ENCODE results near the gene KISS1. TPM values are rescaled to one million over a fixed set of nuclear protein-coding genes. Genes with fewer than 3 reads are reported as not detected.

The KISS1 gene
- polyA plus RNA-seq, 1 donor from 2014 or later: not detected

- no peak overlapping the region for H3K27ac ChIP-seq (ENCODE audit: low read length)
- H3K27me3 ChIP-seq (ENCODE audit: insufficient read depth, low read depth, low read length): peaks cover 5% of the 10 kb centered on the region
- H2AFZ ChIP-seq (ENCODE audit: low read depth, low read length): no peak overlapping the region
- H3K9me2 ChIP-seq (ENCODE audit: insufficient read depth, low read length): no peaks in the 10 kb centered on the region
- no peaks in the 10 kb centered on the region for H3K79me2 ChIP-seq (replicated peaks; ENCODE audit: insufficient read depth, low read length)
- no peak overlapping the region for H3K4me2 ChIP-seq (ENCODE audit: low read length)
- no peaks in the 10 kb centered on the region for H3F3A ChIP-seq (ENCODE audit: insufficient read depth, low read length, poor library complexity, severe bottlenecking)
- no peaks in the 10 kb centered on the region for H3K36me3 ChIP-seq (ENCODE audit: insufficient read depth, low read length)
- H4K20me1 ChIP-seq (ENCODE audit: insufficient read depth): no peaks in the 10 kb centered on the region
- TF ChIP-seq SMC3 (conservative IDR thresholded peaks at IDR 0.05; ENCODE audit: poor library complexity) (no peak), RAD21 (conservative IDR thresholded peaks at IDR 0.05) (no peak), REST (IDR thresholded peaks at IDR 0.05; ENCODE audit: borderline replicate concordance) (no peak), CTCF (IDR thresholded peaks at IDR 0.05; ENCODE audit: poor library complexity, severe bottlenecking) (peak; percentile 12)
- H3K9me3 ChIP-seq (ENCODE audit: low read length): no peaks in the 10 kb centered on the region
- H3K9ac ChIP-seq (ENCODE audit: low read length): no peak overlapping the region
- H3K4me3 ChIP-seq (ENCODE audit: low read length): no peak overlapping the region
Observed at GRCh38 chr1:204206121-204206520, 9.8 kb upstream of the KISS1 start.

GRCh38 chr1:204205486-204205885, 9.2 kb upstream of the KISS1 start:
- Histone ChIP-seq H3K27ac (ENCODE audit: low read length) (no peak overlapping the region), H3K9me2 (ENCODE audit: insufficient read depth, low read length) (no peaks in the 10 kb centered on the region), H3K9me3 (ENCODE audit: low read length) (no peaks in the 10 kb centered on the region), H3K9ac (ENCODE audit: low read length) (no peak overlapping the region), H3K4me2 (ENCODE audit: low read length) (no peak overlapping the region), H3K4me3 (ENCODE audit: low read length) (no peak overlapping the region), H3F3A (ENCODE audit: insufficient read depth, low read length, poor library complexity, severe bottlenecking) (no peaks in the 10 kb centered on the region), H2AFZ (ENCODE audit: low read depth, low read length) (no peak overlapping the region), H3K79me2 (replicated peaks; ENCODE audit: insufficient read depth, low read length) (no peaks in the 10 kb centered on the region), H4K20me1 (ENCODE audit: insufficient read depth) (no peaks in the 10 kb centered on the region), H3K27me3 (ENCODE audit: insufficient read depth, low read depth, low read length) (peaks cover 5% of the 10 kb centered on the region), H3K36me3 (ENCODE audit: insufficient read depth, low read length) (no peaks in the 10 kb centered on the region)
- no peak for TF ChIP-seq REST (IDR thresholded peaks at IDR 0.05; ENCODE audit: borderline replicate concordance)
- no peak for TF ChIP-seq EZH2 (IDR thresholded peaks at IDR 0.05; ENCODE audit: borderline replicate concordance, insufficient read depth, low read length, poor library complexity, severe bottlenecking)
- no peak for TF ChIP-seq MXI1 (conservative IDR thresholded peaks at IDR 0.05; ENCODE audit: poor library complexity, severe bottlenecking)

Data from neural cell (in vitro differentiated cells).